CD1c-positive myeloid dendritic cell (primary cell): Measurements from ENCODE around the gene FCRLB.
A peak's percentile ranks its signal among the peaks of the same experiment; 100 is the strongest.
"Not testable (repeated sequence)": the region's sequence is repeated elsewhere in the genome, so short reads cannot be mapped to it uniquely, and the experiment has no call there.

Source experiments
- DNase-seq: peaks from one replicate; pipeline ENCODE4 v3.0.0-alpha.2; 2016; ENCODE audit errors: extremely low spot score

The FCRLB gene

GRCh38 chr1:161719325-161719611, 2.1 kb upstream of the FCRLB start:
- no peak for DNase-seq

- peak; percentile 56 for DNase-seq
Observed at GRCh38 chr1:161720422-161720821, 922 bp upstream of the FCRLB start.

GRCh38 chr1:161721738-161722343, 497 bp downstream of the FCRLB start:
- peak; percentile 91 for DNase-seq

- peak; percentile 45 for DNase-seq
Observed at GRCh38 chr1:161722406-161722805, 1.1 kb downstream of the FCRLB start.

GRCh38 chr1:161723459-161724141, 2.3 kb downstream of the FCRLB start:
- DNase-seq = no peak

GRCh38 chr1:161725258-161725907, 4.0 kb downstream of the FCRLB start:
- DNase-seq = not testable (repeated sequence)

- peak; percentile 43 for DNase-seq
Observed at GRCh38 chr1:161725908-161726472, 4.6 kb downstream of the FCRLB start.

GRCh38 chr1:161726473-161727255, 5.3 kb downstream of the FCRLB start:
- peak; percentile 88 for DNase-seq

- peak; percentile 87 for DNase-seq
Observed at GRCh38 chr1:161727256-161727924, 6.0 kb downstream of the FCRLB start.

GRCh38 chr1:161728376-161729226, 7.3 kb downstream of the FCRLB start:
- DNase-seq = peak; percentile 45

GRCh38 chr1:161730050-161730564, 8.8 kb downstream of the FCRLB start:
- DNase-seq = peak; percentile 68

GRCh38 chr1:161731241-161731640, 9.9 kb downstream of the FCRLB start:
- DNase-seq = no peak

GRCh38 chr1:161731981-161732718, 10.8 kb downstream of the FCRLB start:
- DNase-seq = no peak

GRCh38 chr1:161733526-161733925, 12.2 kb downstream of the FCRLB start:
- peak; percentile 77 for DNase-seq

GRCh38 chr1:161735837-161736236, 14.5 kb downstream of the FCRLB start:
- no peak for DNase-seq

- DNase-seq = peak; percentile 32
Observed at GRCh38 chr1:161736335-161736969, 15.1 kb downstream of the FCRLB start.

GRCh38 chr1:161737625-161738024, 16.3 kb downstream of the FCRLB start:
- DNase-seq = no peak

- peak; percentile 86 for DNase-seq
Observed at GRCh38 chr1:161738627-161739287, 17.4 kb downstream of the FCRLB start.
